ENCODE data around the gene MYO16.

Gene MYO16

DNA sequence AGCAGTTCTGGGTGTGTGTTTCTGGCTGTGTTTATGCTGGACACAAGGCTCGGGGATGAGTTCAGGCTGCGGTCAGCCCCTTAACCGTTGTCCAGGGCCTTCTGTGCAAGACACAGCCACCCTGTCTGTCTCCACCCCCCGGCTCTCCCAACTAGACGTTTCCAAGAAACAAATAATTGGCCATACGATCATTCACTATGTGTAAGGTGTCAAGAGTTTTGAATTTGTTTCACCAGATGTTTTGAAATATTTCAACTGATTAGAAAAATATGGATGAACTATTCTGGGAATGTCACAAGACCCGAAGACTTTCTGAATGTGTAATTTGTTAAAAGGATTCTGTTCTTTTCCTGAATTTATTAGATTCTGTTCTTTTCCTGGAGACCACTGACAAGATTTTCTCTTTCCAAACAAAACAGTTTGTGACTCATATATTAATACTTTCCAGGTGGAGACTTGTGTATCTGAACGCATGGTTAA, 318.2 kb downstream of the MYO16 start:
- peak; percentile 83 for DNase-seq

DNA sequence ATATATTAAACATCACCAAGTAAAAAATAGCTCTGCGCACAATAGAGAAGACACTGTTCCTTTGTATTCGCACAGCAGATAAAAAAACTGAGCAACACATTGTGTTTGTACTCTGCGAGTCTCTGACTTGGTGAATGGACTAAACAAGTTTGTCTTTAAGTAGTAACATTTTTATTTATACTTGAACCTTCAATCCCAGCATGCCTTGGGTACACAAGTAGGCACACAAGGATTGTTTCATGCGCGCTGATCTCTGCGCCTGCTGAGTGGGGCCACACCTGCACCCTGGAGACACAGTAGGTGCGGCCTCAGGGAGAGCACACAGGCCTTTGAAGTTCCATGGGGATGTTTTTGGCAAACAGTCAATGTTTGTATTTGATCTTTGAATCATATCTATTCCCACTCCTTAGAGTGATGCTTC, 318.9 kb downstream of the MYO16 start:
- no peak for DNase-seq

DNA sequence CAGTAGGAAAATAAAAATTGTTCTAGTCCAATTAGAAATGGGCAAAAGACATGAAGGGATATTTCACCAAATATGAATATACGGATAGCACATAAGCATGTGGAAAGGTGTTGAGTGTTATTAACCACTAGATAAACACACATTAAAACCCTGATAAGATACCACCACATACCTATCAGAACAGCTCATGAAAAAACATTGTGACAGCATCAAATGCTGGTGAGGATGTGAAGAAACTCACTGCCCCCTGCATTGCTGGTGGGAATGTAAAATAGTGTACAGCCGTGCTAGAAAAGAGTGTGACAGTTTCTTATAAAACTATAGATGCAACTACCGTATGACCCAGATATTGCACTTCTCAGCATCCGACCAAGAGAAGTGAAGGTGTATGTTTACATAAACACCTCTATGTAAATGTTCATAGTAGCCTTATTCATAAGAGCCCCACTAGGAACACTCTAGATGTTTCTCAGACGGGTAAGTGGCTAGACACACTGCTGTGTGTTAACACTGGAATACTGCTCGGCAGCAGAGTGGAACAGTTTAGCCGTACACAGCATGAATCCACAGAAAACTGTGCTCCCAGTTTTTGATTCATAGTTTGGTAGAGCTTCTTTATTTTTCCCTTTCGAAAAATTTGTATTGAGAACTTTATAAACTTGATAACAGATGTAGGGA, 321.1 kb downstream of the MYO16 start:
- DNase-seq: no peak

DNA sequence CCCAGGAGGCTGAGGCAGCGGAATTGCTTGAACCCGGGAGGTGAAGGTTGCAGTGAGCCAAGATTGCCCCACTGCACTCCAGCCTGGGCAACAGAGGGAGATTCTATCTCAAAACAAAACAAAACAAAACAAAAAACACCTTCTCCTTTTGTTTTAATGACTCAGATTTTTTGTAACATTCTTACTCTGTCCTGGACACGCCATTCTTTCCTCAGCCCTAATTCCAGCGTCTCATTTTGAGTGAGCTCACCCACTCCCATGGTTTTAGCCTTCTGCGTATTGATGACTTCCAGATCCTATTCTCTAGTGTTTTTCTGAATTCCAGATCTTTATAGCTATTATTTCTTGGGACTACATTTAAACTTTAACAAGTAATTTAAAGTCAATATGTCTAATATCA, 326.3 kb downstream of the MYO16 start:
- DNase-seq: no peak

DNA sequence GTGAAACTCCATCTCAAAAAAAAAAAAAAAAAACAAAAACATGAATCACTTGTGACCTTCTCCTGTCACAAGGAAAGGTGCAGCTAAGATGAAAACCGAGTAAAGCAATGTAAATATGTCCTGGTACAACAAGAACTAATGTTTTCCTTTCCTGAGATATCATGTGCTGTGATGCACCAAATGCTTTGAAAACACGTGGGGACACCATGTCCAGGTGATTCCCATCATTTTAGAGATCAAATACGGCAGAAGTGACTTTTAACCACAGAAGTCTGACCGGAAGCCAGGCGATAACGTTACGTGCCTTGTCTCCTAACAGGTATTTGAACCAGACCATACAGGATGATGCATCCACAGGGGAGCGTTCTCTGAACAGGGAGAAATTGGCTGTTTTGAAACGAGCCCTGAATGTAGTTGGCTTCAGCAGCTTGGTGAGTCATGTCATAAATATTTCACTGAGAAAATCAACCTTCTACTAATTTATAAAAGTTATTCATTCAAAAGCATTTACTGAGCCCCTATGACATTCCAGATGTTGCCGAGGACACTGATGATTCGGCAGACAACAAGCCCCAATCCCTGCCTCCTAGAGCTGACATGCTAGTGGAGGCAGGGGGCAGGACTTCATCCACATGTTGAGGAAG, 328.1 kb downstream of the MYO16 start:
- no peak for DNase-seq

DNA sequence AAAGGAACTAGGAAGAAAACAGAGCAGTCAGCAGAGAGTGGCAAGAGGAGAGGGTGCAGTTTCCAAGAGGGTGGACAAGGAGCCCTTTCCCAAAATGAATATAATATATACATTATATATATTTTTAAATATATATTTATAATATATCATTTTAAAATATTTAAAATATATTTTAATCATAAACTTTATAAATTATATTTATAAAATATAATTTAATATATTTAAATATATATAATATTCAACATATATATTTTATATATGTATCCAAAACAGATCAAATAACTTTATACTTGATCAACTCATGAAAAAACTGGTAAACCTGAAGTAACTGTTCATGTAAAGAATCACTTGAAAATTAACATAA, 328.6 kb downstream of the MYO16 start:
- no peak for DNase-seq

DNA sequence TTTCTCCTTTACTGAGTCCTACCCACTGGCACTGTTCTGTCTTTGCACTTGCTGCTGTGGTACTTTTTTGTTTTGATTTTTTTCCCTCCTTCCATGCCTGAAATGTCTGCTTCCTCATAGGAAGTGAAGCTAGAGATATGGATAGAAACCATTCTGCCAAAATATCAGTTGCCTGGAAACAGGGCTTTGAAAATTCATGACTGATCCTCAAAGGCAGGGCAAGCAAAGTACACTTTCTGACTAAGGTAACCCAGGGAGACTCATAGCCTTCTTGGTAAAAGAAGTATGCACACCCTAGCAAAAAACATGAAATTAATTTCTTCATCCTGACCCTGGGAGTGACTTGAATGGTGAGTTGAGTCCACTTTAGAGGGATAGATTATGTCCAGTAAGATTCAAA, 329.8 kb downstream of the MYO16 start:
- no peak for DNase-seq

DNA sequence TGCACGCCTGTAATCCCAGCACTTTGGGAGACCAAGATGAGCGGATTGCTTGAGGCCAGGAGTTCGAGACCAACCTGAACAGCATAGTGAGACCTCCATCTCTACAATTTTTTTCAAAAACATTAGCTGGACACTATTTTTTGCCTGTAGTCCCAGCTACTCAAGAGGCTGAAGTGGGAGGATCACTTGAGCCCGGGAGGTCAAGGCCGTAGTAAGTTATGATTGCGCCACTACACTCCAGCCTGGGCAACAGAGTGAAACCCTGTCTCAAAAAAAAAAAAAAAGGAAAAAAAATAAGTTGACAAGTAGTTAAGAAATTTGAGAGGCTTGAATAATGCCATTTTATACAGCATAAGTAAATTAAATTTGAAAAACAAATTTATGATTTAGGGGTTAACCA, 330.6 kb downstream of the MYO16 start:
- no peak for DNase-seq

DNA sequence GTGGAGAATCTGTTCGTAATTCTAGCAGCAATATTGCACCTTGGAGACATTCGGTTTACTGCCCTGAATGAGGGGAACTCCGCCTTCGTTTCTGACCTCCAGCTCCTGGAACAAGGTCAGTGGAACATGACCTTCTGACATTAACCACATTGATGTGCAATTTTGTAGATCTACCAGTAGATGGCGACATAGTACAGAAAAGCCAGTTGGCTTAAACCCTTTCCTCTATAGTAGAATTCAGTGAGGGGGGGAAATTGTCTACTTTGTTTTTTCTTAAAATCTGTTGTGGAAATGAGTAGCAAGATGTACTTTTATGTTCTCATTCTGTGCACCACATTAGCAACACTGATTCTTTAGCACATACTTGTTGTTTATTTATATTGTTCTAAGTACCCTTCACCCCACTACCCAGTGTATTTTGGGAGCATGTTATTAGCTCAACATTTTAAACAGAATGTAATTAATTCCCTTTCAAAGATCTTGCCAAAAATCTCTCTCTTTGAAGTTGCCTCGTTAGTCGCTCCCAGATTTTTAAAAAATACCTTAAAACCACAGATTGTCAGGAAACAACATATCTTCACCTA, 332.2 kb downstream of the MYO16 start:
- DNase-seq: no peak

DNA sequence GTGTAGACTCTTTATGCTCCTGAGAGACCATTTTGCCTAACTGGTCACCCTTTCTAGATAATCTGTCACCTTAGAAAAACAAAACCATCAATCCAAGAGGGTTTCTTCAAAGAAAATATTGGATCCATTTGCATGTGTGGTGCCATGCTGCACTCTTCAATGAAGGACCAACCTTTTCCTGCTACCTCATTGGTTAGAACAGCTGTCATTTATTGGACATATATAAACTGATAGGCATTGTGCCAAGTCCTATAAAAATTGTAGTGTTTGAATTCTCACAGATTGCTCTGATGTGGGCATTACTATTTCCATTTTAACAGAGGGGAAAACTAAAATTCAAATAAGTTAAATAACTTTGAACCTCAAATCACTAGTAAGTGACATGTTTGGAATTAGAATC, 333.2 kb downstream of the MYO16 start:
- DNase-seq: no peak

DNA sequence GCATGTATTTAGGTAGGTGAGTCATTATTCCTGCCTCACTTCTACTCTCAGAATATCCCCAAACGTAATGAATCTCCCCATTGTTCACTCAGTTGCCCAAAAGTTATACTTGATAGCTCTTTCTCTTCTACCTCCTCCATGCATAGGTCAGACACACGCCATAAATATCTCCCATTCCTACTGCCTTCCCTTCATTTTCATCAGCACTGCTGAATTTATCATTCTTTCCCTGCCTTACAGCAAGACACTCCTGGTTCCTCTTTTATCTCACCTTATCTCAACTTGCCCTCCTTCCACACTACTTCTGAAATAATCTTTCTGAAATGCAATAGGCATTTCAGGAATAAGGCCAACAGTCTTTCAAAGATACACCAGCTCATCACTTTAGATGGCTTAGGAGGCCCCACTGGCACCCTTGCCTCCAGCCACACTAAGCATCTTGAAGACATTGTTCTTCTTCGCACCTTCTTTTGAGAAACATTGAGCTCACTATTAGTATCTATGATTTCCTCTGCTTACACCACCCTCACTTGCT, 333.9 kb downstream of the MYO16 start:
- DNase-seq: no peak

DNA sequence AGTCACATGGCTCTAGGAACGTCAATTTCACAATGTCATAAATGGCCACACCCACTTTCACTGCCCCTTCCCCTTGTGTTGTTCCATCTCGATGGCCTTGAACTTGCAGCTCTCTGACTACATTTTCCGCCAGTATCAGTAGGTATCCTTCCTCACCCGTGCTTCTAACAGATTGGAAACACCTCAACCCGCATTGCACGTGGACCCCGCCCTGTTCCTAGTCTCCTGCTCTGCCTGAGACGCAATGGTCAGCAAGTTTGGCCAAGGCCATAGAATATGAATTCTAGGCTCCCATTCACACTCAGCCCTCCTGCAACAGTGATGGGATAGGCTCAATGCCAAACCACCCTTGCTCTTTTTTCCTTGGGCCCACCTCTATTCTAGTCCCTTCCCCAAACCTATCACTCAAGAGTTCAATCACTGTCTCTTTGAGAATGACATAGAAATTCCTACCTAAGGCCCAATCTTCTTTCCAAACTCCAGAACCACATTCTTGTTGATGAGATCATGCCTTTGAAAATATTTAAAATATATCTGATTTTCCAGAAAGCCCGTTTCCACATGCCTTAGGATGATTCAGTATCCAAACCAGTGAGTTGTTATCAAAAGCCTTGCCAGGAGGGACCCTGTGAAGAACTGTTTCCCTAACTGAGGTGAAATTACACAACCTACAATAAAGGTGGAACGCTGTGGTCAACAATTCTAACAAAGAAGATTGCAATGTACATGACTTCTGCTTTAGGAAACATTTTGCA, 334.6 kb downstream of the MYO16 start:
- no peak for DNase-seq

DNA sequence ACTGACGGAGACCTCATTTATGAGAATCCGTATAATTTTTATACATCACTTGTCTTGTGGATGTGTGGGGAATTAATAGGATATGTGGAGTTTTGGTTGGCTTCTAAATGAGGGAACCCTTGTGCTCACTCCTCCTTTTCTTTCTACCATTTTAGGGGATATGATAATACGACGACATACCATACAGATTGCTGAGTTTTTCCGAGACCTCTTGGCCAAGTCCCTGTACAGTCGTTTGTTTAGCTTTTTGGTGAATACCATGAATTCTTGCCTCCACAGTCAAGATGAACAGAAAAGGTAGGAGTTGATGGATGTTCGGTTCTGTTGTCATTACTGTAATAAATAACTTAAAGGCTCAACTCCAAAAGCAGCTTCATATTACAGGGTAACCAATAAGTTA, 335.2 kb downstream of the MYO16 start:
- DNase-seq: no peak

DNA sequence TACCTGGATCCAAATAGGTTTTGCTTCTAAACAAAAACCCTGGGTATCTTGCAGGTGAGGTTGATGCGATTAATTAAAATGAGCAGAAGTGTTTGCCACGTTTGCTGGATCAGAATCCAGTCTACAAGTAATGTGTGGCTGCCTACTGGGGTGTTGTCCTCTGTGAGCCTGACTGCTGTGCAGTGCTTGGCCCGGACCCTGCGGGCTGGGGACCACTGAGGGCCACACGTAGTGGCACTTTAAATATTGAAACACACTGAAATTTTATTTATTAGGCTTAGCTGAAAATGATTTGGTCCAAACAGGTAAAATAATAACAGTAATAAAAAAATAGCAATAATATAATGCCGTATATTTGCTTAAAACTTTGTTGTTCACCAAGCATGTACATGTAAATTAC, 338.0 kb downstream of the MYO16 start:
- DNase-seq: no peak

DNA sequence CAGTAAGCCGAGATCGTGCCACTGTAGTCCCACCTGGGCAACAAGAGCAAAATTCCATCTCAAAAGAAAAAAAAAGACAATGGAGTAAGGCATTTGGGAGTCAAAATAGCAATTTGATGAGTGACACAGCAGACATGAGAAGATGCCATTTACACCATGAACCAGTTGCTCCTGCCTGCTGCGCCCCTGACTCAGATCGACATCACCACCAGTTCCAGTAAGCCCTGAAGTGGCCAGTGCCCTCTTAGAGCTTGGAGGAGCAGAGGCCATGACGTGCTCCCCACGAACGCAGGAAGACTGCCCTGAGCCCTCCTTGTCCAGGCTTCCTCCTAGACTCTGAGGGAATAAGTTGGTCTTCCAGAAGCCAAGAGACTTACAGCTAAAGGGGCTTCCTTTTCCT, 339.2 kb downstream of the MYO16 start:
- DNase-seq: no peak

DNA sequence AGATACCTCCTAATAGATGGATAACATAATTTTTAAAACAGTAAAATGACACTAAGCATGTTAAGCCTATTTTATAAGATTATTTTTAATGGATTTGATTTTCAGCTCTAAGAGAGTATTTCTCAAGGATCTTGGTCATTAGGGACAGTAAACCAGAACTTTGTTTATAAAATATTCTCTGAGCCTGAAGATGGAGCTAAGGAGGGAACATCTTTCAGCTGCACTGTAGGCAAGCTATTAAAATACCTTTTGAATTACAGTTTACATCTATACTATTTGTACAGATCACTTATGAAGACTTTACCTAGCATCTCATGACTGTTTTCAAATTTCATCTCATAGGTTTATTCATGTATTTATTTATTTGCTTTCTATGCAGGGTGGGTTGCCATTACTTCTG, 345.3 kb downstream of the MYO16 start:
- no peak for DNase-seq

DNA sequence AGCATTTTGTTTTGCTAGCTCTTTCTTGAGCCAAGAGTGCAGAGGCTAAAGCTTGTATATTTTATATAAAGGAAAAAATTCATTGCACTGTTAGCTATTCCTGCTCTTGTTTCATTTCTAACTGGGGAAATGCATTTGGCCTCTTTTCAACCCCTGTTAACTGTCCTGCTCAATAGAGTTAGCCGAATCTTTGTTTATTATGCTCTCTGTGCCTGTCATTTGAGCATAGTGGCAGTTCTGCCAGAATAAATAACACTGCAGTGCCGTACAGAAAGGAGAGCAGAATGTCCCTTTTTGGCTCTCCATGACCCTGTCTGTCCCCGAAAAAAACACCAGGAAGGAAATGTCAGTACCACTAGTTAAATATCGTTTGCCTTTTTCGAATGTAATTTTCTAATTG, 350.8 kb downstream of the MYO16 start:
- no peak for DNase-seq

DNA sequence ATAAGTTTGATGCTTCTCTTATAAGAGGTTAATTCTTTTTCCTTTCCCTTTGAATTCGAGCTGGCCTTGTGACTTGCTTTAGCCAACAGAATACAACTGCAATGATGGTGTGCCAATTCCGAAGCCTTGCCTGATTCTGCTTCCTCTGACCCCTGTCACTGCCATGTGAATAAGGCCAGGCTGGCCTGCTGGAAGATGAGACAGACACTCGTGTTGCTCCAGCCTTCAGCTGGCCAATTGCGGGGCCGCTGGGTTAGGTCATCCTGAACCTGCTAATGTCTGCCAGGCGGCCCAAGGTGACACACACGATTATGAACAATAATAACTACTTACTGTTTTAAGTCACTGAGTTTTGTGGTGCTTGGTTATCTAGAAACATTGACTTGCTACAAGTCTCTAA, 352.0 kb downstream of the MYO16 start:
- no peak for DNase-seq

DNA sequence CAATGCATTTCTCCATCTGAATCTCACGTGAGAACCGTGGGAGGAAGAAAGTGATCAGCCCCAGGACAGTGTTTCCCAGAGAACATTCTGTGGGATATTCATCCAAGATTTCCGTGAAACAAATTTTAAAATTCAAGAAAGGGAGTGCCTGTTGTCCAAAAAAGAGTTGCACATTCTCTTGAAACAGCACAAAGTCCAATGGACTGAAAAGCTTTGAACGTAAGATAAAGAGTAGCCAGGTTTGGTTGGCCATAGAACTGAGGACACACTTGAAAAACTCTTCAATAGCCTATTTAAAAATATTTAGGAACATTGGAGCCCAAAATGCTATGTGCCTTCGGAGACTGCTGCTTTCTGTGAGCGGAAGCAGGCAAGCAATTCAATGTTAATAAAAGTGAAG, 353.9 kb downstream of the MYO16 start:
- DNase-seq: no peak

DNA sequence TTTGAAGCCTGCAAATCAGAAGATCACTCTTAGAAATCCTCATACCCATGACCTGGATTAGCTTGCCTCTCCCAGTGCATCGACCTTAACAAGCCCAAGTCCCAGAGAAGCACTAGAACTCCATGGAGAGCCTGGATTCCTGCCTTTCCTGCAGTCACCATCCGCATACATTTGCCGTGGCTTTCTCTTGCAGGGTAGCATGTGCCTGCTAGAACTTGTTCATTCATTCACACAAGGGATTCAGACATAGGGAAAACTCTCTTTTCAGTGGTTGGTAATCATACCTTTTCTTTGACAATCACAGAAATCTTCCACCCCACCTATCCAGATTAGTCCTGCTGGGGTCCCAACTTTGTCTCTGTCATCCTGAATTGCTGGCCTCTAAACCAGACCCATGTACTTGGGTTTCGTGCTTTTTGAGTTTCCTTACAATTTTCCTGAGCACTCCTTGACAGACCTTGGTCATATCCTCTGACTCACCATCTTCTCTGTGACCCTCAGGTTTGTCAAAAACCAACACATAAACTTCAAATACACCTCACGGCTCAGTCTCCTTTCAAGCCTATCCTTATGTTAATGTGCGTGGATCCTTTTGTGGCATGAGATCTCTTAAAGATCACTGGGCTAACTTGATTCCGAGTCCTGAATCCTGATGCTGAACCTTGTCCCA, 355.0 kb downstream of the MYO16 start:
- no peak for DNase-seq

DNA sequence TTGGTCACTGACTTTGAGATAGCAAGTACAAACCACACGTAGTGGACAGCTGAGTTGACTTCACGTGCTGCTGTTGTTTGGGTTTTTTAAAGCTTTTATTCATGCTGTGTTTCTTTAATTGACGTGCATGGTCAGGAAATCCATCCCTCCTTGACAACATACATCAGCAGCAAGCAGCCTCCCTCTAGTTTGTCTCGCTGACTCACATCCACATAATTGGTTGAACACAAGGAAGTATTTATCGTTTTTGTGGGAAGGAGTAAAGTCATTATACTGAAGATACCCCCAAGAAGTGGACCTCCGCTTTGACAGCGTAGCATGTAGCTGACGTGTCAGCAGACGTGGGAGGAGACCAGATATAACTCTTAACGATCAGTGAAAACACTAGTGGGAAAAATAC, 355.8 kb downstream of the MYO16 start:
- no peak for DNase-seq

DNA sequence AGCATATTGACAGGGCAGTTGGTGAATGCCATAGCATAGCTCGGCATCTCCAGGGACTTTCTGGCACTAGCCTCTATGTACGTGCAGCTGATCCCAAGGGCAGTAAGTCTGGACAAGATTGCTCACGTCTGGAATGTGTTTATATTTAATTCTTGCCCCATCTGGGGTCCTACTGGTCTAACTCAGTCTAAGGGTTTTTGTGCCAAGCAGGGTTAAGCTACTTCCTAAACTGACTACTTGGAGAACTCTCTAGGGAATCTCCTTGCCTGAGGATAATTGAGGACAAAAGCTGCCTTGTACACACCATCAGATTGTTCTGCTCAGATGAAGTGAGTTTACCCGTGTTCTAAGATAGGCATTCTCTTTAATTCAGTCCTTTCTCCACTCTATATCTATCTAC, 358.1 kb downstream of the MYO16 start:
- DNase-seq: no peak

DNA sequence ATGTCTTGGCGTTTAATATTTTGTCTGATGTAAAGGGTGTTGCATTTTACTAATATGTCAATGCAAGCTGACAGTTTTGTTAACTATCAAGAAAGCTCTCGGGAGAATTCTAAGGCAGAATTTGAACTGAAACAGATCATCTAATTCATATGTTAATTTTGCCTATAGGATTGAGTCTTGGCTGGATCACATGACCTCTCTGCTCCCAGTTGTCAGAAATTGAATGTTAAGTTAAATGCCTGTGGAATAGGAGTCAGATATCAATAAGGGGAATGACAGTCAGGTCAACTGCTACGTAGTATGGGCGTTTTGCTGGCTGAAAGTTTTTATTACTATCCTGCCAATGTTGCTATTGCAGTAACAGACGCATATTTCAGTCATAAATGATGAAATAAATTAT, 358.5 kb downstream of the MYO16 start:
- no peak for DNase-seq
